GM12878 (cell line): Measurements from ENCODE around the gene SIGMAR1. TPM values are rescaled to one million over a fixed set of nuclear protein-coding genes. Genes with fewer than 3 reads are reported as not detected.

Experiments
- BMI1 ChIP-seq: fragments of 450-650 bp; IDR thresholded peaks from 2 replicates; pipeline ENCODE4 v1.6.1; 2016; ENCODE audit warnings: mild to moderate bottlenecking, moderate library complexity, borderline replicate concordance
- CHD4 ChIP-seq: fragments of 200-600 bp; sonication (generic); IDR thresholded peaks from 2 replicates; pipeline ENCODE4 v1.6.1; 2016; ENCODE audit warnings: mild to moderate bottlenecking
- EGR1 ChIP-seq, 2 experiments: IDR thresholded peaks; 1 replicate in 1 of 2; 2 replicates in 1 of 2; pipeline ENCODE4 v1.6.1; 2011 to 2012; ENCODE audit warnings: low read depth in 2 of 2, low read length in 2 of 2, borderline replicate concordance in 1 of 2, mild to moderate bottlenecking in 1 of 2, moderate library complexity in 1 of 2
- GATAD2B ChIP-seq: fragments of 450-650 bp; conservative IDR thresholded peaks from 2 replicates; pipeline ENCODE4 v1.6.1; 2017; ENCODE audit warnings: low read depth, mild to moderate bottlenecking, moderate library complexity
- IKZF1 ChIP-seq: fragments of 450-650 bp; conservative IDR thresholded peaks from 2 replicates; pipeline ENCODE4 v1.6.1; 2017; ENCODE audit warnings: antibody characterized with exemption, mild to moderate bottlenecking
- MXI1 ChIP-seq: fragments of 150-350 bp; IDR thresholded peaks from 2 replicates; pipeline ENCODE4 v1.6.1; 2011; ENCODE audit warnings: low read depth, mild to moderate bottlenecking, inconsistent platforms, low read length, improper control_type of control experiment
- MYB ChIP-seq: fragments of 150-350 bp; IDR thresholded peaks from 2 replicates; pipeline ENCODE4 v1.6.1; 2014; ENCODE audit warnings: mild to moderate bottlenecking, low read depth, low read length, borderline replicate concordance
- NBN ChIP-seq: fragments of 450-650 bp; IDR thresholded peaks from 2 replicates; pipeline ENCODE4 v1.6.1; 2016
- NFYB ChIP-seq: IDR thresholded peaks from 2 replicates; pipeline ENCODE4 v1.6.1; 2011; ENCODE audit warnings: low read depth, mild to moderate bottlenecking, low read length, improper control_type of control experiment, moderate library complexity; ENCODE audit not compliant: insufficient read depth
- NR2F1 ChIP-seq: fragments of 450-650 bp; conservative IDR thresholded peaks from 2 replicates; pipeline ENCODE4 v1.6.1; 2017; ENCODE audit warnings: mild to moderate bottlenecking
- PAX8 ChIP-seq: fragments of 450-650 bp; IDR thresholded peaks from 2 replicates; pipeline ENCODE4 v1.6.1; 2017; ENCODE audit warnings: mild to moderate bottlenecking, moderate library complexity
- POLR2A ChIP-seq: IDR thresholded peaks from 2 replicates; pipeline ENCODE4 v1.6.1; 2011; ENCODE audit warnings: low read depth, mild to moderate bottlenecking, low read length
- POLR2AphosphoS2 ChIP-seq: IDR thresholded peaks from 2 replicates; pipeline ENCODE4 v1.6.1; 2011; ENCODE audit warnings: low read depth, mild to moderate bottlenecking, low read length, improper control_type of control experiment, moderate library complexity
- POLR2AphosphoS5 ChIP-seq: IDR thresholded peaks from 2 replicates; pipeline ENCODE4 v1.6.1; 2011; ENCODE audit warnings: mild to moderate bottlenecking, low read length, inconsistent platforms
- POU2F2 ChIP-seq: IDR thresholded peaks from 3 replicates; pipeline ENCODE4 v1.6.1; 2011; ENCODE audit warnings: low read depth, mild to moderate bottlenecking, low read length, borderline replicate concordance
- RBBP5 ChIP-seq: fragments of 200-600 bp; sonication (generic); conservative IDR thresholded peaks from 2 replicates; pipeline ENCODE4 v1.6.1; 2016
- RFX5 ChIP-seq: IDR thresholded peaks from 2 replicates; pipeline ENCODE4 v1.6.1; 2011; ENCODE audit warnings: low read depth, low read length, improper control_type of control experiment
- SIN3A ChIP-seq: IDR thresholded peaks from 2 replicates; pipeline ENCODE4 v1.6.1; 2012; ENCODE audit warnings: low read depth, low read length, improper control_type of control experiment
- SP1 ChIP-seq: IDR thresholded peaks from one replicate; pipeline ENCODE4 v1.6.1; 2011; ENCODE audit warnings: low read depth, low read length
- TAF1 ChIP-seq: IDR thresholded peaks from 2 replicates; pipeline ENCODE4 v1.6.1; 2011; ENCODE audit warnings: mild to moderate bottlenecking, low read depth, low read length, borderline replicate concordance
- YY1 ChIP-seq: IDR thresholded peaks from 2 replicates; pipeline ENCODE4 v1.6.1; 2011; ENCODE audit warnings: low read depth, mild to moderate bottlenecking, low read length
- polyA plus RNA-seq, 11 experiments: library from polyadenylated mRNA; depleted of rRNA in 4 of 11; unstranded in 6 of 11; stranded (reverse) in 5 of 11; fragments of >200 nt; fragmentation: Nextera tagmentation in 4 of 11; fragmentation: Illumina TruSeq in 1 of 11; extraction: Ambion mirVana in 4 of 11; extraction: Trizol in 1 of 11; gene quantifications; 1 replicate in 1 of 11; 2 replicates in 10 of 11; pipeline versions ENCODE4 v1.2.1 to v1.2.3, GENCODE V29; 2011 to 2016; ENCODE audit warnings: inconsistent platforms in 2 of 11, missing spikeins in 2 of 11, low read depth in 1 of 11
- total RNA-seq, 4 experiments: library from RNA; depleted of rRNA in 3 of 4; stranded (reverse); fragments of >200 nt in 3 of 4; fragmentation: Illumina TruSeq in 1 of 4; extraction: Trizol in 1 of 4; gene quantifications; 2 replicates each; pipeline versions ENCODE4 v1.2.1 to v1.2.3, GENCODE V29; 2013 to 2021
- TF ChIP-seq, protein P1 (sequence below): fragments of 450-650 bp; IDR thresholded peaks from 2 replicates; pipeline ENCODE4 v1.6.1; 2016; ENCODE audit warnings: mild to moderate bottlenecking
- TF ChIP-seq, protein P2 (sequence below): fragments of 450-650 bp; conservative IDR thresholded peaks from 2 replicates; pipeline ENCODE4 v1.6.1; 2017; ENCODE audit warnings: mild to moderate bottlenecking, moderate library complexity
- TF ChIP-seq, protein P3 (sequence below): IDR thresholded peaks from 2 replicates; pipeline ENCODE4 v1.6.1; 2011; ENCODE audit warnings: mild to moderate bottlenecking, low read depth, low read length, moderate library complexity; ENCODE audit not compliant: insufficient replicate concordance
- TF ChIP-seq, protein P4 (sequence below): fragments of 450-650 bp; IDR thresholded peaks from 2 replicates; pipeline ENCODE4 v1.6.1; 2017; ENCODE audit warnings: low read depth, mild to moderate bottlenecking, moderate library complexity

Gene SIGMAR1
- total and polyA plus RNA-seq, 10 of the 15 experiments (the other 5 are each of a cell fraction or from before 2014, with no cell fraction given), result 7.1 to 133 (median 69.5) TPM

DNA sequence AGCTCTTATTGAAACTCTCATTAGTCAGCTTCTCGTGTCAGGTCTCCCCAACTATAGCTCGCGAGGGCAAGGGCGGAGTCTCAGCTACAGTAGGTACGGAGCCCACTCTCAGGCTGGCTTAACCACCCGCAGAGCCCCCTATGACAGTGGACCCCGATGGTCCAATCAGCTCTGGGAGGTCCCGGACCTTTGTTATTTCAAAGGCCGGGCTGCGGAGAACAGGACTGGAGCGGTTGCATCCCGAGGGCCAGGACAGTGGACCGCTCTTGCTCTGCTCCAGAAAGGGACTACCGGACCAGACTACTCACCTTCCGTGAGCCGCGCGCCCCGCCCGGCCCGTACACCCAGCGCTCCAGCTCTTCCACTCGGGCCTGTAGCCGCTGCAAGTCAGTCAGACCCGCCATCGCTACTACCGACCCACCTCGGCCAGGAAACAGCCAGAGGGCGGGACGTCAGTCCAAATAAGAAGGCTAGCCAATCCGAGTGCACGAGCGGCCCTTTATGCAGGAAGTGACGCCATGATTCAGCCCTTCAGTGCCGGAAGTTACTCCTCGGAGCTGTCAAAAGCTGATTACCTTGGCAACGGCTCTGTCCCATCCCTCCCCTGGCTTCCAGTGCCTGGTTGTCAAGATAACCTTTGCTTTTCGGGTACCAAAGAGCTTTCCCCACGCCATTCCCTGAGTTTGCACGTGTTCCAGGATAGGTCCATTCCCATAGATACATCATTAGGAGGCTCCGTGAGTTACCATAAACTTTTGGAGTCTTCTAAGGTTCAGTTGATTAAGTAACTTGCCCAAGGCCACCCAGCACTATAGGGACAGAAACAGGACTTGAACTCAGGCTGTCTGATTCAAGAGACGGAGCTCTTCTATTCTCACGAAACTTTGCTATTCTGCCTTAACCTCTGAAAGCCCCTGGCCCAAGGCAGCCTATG is 17.3 kb downstream of the SIGMAR1 start, which contains the start of gene DCTN3 (continued):
- TF ChIP-seq, protein P1, sequence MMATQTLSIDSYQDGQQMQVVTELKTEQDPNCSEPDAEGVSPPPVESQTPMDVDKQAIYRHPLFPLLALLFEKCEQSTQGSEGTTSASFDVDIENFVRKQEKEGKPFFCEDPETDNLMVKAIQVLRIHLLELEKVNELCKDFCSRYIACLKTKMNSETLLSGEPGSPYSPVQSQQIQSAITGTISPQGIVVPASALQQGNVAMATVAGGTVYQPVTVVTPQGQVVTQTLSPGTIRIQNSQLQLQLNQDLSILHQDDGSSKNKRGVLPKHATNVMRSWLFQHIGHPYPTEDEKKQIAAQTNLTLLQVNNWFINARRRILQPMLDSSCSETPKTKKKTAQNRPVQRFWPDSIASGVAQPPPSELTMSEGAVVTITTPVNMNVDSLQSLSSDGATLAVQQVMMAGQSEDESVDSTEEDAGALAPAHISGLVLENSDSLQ, result peak; percentile 97
- TF ChIP-seq NR2F1, result no peak
- no peak for TF ChIP-seq PAX8
- TF ChIP-seq TAF1, result peak; percentile 79; the same call in 1 of the 2 replicates
- peak; percentile 63 for TF ChIP-seq SIN3A
- TF ChIP-seq POLR2A, result peak; percentile 93
- 0 out of 2 replicates have a peak, but pooled peaks have one; percentile 8 for TF ChIP-seq IKZF1
- TF ChIP-seq, protein P2, sequence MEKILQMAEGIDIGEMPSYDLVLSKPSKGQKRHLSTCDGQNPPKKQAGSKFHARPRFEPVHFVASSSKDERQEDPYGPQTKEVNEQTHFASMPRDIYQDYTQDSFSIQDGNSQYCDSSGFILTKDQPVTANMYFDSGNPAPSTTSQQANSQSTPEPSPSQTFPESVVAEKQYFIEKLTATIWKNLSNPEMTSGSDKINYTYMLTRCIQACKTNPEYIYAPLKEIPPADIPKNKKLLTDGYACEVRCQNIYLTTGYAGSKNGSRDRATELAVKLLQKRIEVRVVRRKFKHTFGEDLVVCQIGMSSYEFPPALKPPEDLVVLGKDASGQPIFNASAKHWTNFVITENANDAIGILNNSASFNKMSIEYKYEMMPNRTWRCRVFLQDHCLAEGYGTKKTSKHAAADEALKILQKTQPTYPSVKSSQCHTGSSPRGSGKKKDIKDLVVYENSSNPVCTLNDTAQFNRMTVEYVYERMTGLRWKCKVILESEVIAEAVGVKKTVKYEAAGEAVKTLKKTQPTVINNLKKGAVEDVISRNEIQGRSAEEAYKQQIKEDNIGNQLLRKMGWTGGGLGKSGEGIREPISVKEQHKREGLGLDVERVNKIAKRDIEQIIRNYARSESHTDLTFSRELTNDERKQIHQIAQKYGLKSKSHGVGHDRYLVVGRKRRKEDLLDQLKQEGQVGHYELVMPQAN, result peak; percentile 50; the same call in 1 of the 2 replicates
- peak; percentile 83; the same call in 1 of the 2 replicates for TF ChIP-seq NFYB
- TF ChIP-seq NBN, result 0 out of 2 replicates have a peak, but pooled peaks have one; percentile 46
- TF ChIP-seq, protein P3, sequence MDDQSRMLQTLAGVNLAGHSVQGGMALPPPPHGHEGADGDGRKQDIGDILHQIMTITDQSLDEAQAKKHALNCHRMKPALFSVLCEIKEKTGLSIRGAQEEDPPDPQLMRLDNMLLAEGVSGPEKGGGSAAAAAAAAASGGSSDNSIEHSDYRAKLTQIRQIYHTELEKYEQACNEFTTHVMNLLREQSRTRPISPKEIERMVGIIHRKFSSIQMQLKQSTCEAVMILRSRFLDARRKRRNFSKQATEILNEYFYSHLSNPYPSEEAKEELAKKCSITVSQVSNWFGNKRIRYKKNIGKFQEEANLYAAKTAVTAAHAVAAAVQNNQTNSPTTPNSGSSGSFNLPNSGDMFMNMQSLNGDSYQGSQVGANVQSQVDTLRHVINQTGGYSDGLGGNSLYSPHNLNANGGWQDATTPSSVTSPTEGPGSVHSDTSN, result peak; percentile 81
- no peak for TF ChIP-seq RBBP5
- peak; percentile 92 for TF ChIP-seq YY1
- peak; percentile 53 for TF ChIP-seq SP1
- peak; percentile 60; the same call in 1 of the 2 replicates for TF ChIP-seq RFX5
- peak; percentile 39; the same call in 1 of the 2 replicates for TF ChIP-seq GATAD2B
- TF ChIP-seq POLR2AphosphoS2, result 0 out of 2 replicates have a peak, but pooled peaks have one; percentile 53
- peak; percentile 44; the same call in 2 of the 3 replicates for TF ChIP-seq POU2F2
- TF ChIP-seq, protein P4, sequence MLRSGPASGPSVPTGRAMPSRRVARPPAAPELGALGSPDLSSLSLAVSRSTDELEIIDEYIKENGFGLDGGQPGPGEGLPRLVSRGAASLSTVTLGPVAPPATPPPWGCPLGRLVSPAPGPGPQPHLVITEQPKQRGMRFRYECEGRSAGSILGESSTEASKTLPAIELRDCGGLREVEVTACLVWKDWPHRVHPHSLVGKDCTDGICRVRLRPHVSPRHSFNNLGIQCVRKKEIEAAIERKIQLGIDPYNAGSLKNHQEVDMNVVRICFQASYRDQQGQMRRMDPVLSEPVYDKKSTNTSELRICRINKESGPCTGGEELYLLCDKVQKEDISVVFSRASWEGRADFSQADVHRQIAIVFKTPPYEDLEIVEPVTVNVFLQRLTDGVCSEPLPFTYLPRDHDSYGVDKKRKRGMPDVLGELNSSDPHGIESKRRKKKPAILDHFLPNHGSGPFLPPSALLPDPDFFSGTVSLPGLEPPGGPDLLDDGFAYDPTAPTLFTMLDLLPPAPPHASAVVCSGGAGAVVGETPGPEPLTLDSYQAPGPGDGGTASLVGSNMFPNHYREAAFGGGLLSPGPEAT, result peak; percentile 39; the same call in 1 of the 2 replicates
- TF ChIP-seq MXI1, result peak; percentile 42; the same call in 1 of the 2 replicates
- TF ChIP-seq MYB, result 0 out of 2 replicates have a peak, but pooled peaks have one; percentile 34
- TF ChIP-seq BMI1, result peak; percentile 93
- peak; percentile 81 for TF ChIP-seq POLR2AphosphoS5
- TF ChIP-seq EGR1 (IDR thresholded peaks at IDR 0.05; ENCODE audit: borderline replicate concordance in 1 of 2, low read depth in 2 of 2, low read length in 2 of 2), result no peak
- TF ChIP-seq CHD4, result no peak
